ENCODE data around the gene SHH. TPM values are rescaled to one million over a fixed set of nuclear protein-coding genes. Genes with fewer than 3 reads are reported as not detected.

Gene SHH
- total and polyA plus RNA-seq, 2 donors (not counting 1 experiment from before 2014, with no cell fraction given), result under 0.01 TPM; not detected in 1

- no peaks in the 10 kb centered on the region for H3K4me1 ChIP-seq (ENCODE audit: control insufficient read depth, extremely low read depth, insufficient read depth, low read length)
- H3K27ac ChIP-seq (ENCODE audit: insufficient read depth, low read length), result no peak overlapping the region
- no peaks in the 10 kb centered on the region for H3K79me2 ChIP-seq (ENCODE audit: control insufficient read depth, insufficient read depth, low read length)
- no peak overlapping the region for H3K9ac ChIP-seq (ENCODE audit: insufficient read depth, low read length)
- H2AFZ ChIP-seq (ENCODE audit: low read length), result no peak overlapping the region
- no peak for DNase-seq (ENCODE audit: low read depth in 2 of 2)
- no peaks in the 10 kb centered on the region for H3K27me3 ChIP-seq (ENCODE audit: control insufficient read depth, insufficient read depth, low read length)
- no peaks in the 10 kb centered on the region for H3K36me3 ChIP-seq (ENCODE audit: control insufficient read depth, insufficient read depth, low read length)
- H3K4me2 ChIP-seq (ENCODE audit: extremely low read depth, insufficient read depth, low read length), result no peak overlapping the region
- H4K20me1 ChIP-seq (ENCODE audit: control insufficient read depth, extremely low read depth, insufficient read depth, low read length), result no peaks in the 10 kb centered on the region
- no peak for TF ChIP-seq EZH2 (IDR thresholded peaks at IDR 0.05; ENCODE audit: low read length, missing control alignments)
- TF ChIP-seq CTCF (conservative IDR thresholded peaks at IDR 0.05 in 1 of 2, IDR thresholded peaks at IDR 0.05 in 1 of 2; ENCODE audit: low read depth in 1 of 2, low read length in 2 of 2), result no peak
- no peak overlapping the region for H3K4me3 ChIP-seq (replicated peaks in 1 of 4; ENCODE audit: control extremely low read depth in 1 of 4, insufficient read depth in 1 of 4, low read depth in 3 of 4, low read length in 4 of 4)
- no peaks in the 10 kb centered on the region for H3K9me3 ChIP-seq (ENCODE audit: control insufficient read depth, insufficient read depth, low read depth, low read length)
These were observed 22.3 kb upstream of the SHH start for GRCh38 chr7:155834486-155835048.

- H3K4me1 ChIP-seq (ENCODE audit: control insufficient read depth, extremely low read depth, insufficient read depth, low read length), result no peaks in the 10 kb centered on the region
- no peaks in the 10 kb centered on the region for H3K9me3 ChIP-seq (ENCODE audit: control insufficient read depth, insufficient read depth, low read depth, low read length)
- H4K20me1 ChIP-seq (ENCODE audit: control insufficient read depth, extremely low read depth, insufficient read depth, low read length), result no peaks in the 10 kb centered on the region
- no peak overlapping the region for H2AFZ ChIP-seq (ENCODE audit: low read length)
- TF ChIP-seq EZH2 (IDR thresholded peaks at IDR 0.05; ENCODE audit: low read length, missing control alignments) (no peak), CTCF (conservative IDR thresholded peaks at IDR 0.05 in 1 of 2, IDR thresholded peaks at IDR 0.05 in 1 of 2; ENCODE audit: low read depth in 1 of 2, low read length in 2 of 2) (no peak)
- DNase-seq (ENCODE audit: low read depth in 2 of 2), result no peak
- no peak overlapping the region for H3K27ac ChIP-seq (ENCODE audit: insufficient read depth, low read length)
- no peak overlapping the region for H3K4me3 ChIP-seq (replicated peaks in 1 of 4; ENCODE audit: control extremely low read depth in 1 of 4, insufficient read depth in 1 of 4, low read depth in 3 of 4, low read length in 4 of 4)
- H3K9ac ChIP-seq (ENCODE audit: insufficient read depth, low read length), result no peak overlapping the region
- H3K4me2 ChIP-seq (ENCODE audit: extremely low read depth, insufficient read depth, low read length), result no peak overlapping the region
- no peaks in the 10 kb centered on the region for H3K79me2 ChIP-seq (ENCODE audit: control insufficient read depth, insufficient read depth, low read length)
- no peaks in the 10 kb centered on the region for H3K27me3 ChIP-seq (ENCODE audit: control insufficient read depth, insufficient read depth, low read length)
- H3K36me3 ChIP-seq (ENCODE audit: control insufficient read depth, insufficient read depth, low read length), result no peaks in the 10 kb centered on the region
These were observed 21.4 kb upstream of the SHH start for GRCh38 chr7:155833651-155834050.

DNA sequence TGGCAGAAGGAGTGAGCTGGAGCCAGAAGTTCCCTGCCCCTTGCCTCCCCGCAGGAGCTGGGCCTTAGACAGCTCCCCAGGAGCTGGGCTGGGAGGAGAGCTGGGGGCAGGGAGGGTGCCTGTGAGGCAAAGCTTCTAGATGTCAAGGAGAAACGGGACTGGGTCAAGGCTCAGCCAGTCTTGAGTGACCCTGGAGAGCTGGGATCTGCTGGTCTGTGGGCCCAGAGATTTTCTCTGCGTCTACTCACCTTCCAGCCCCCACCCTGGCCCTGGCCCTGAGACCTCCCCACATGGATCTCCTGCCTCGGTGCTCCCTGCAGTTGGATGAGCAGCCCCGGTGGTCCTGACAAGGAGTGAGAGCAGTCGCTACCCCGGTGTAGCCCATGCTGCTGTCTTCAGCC, 20.3 kb upstream of the SHH start:
- no peak overlapping the region for H3K9ac ChIP-seq (ENCODE audit: insufficient read depth, low read length)
- no peaks in the 10 kb centered on the region for H3K27me3 ChIP-seq (ENCODE audit: control insufficient read depth, insufficient read depth, low read length)

More for the DNA sequence above, 20.3 kb upstream of the SHH start:
- Histone ChIP-seq H3K4me1 (ENCODE audit: control insufficient read depth, extremely low read depth, insufficient read depth, low read length) (no peaks in the 10 kb centered on the region), H4K20me1 (ENCODE audit: control insufficient read depth, extremely low read depth, insufficient read depth, low read length) (no peaks in the 10 kb centered on the region), H3K79me2 (ENCODE audit: control insufficient read depth, insufficient read depth, low read length) (no peaks in the 10 kb centered on the region), H3K4me2 (ENCODE audit: extremely low read depth, insufficient read depth, low read length) (no peak overlapping the region), H2AFZ (ENCODE audit: low read length) (no peak overlapping the region), H3K36me3 (ENCODE audit: control insufficient read depth, insufficient read depth, low read length) (no peaks in the 10 kb centered on the region), H3K27ac (ENCODE audit: insufficient read depth, low read length) (no peak overlapping the region), H3K4me3 (replicated peaks in 1 of 4; ENCODE audit: control extremely low read depth in 1 of 4, insufficient read depth in 1 of 4, low read depth in 3 of 4, low read length in 4 of 4) (no peak overlapping the region), H3K9me3 (ENCODE audit: control insufficient read depth, insufficient read depth, low read depth, low read length) (no peaks in the 10 kb centered on the region)
- TF ChIP-seq EZH2 (IDR thresholded peaks at IDR 0.05; ENCODE audit: low read length, missing control alignments) (no peak), CTCF (conservative IDR thresholded peaks at IDR 0.05 in 1 of 2, IDR thresholded peaks at IDR 0.05 in 1 of 2; ENCODE audit: low read depth in 1 of 2, low read length in 2 of 2) (no peak)
- no peak for DNase-seq (ENCODE audit: low read depth in 2 of 2)
